Lower lobe of right lung (tissue), 2 donors: ENCODE results near the gene PDE7B. TPM values are rescaled to one million over a fixed set of nuclear protein-coding genes. Genes with fewer than 3 reads are reported as not detected.

ENCODE experiments used
- ATAC-seq, 2 donors: fragments of 200-7000 bp; cut with Tn5 transposase; one replicate each; pipeline ENCODE4 v1.9.1; 2020 to 2022; ENCODE audit warnings: mild to moderate bottlenecking in 2 of 2, moderate library complexity in 2 of 2
- DNase-seq: peaks from one replicate; pipeline ENCODE4 v3.0.0-alpha.2; 2020
- H3K27ac ChIP-seq: fragments of 200-600 bp; one replicate; pipeline ENCODE4 v1.8.0; 2022
- H3K27me3 ChIP-seq: fragments of 200-600 bp; one replicate; pipeline ENCODE4 v1.8.0; 2022; ENCODE audit warnings: low read depth
- H3K36me3 ChIP-seq: fragments of 200-600 bp; one replicate; pipeline ENCODE4 v1.8.0; 2022; ENCODE audit warnings: mild to moderate bottlenecking
- H3K4me1 ChIP-seq: fragments of 200-600 bp; one replicate; pipeline ENCODE4 v1.8.0; 2022
- H3K4me3 ChIP-seq: fragments of 200-600 bp; one replicate; pipeline ENCODE4 v1.8.0; 2022; ENCODE audit warnings: mild to moderate bottlenecking
- H3K9me3 ChIP-seq: fragments of 200-600 bp; one replicate; pipeline ENCODE4 v1.8.0; 2022
- intact Hi-C: fragments of 100-400 bp; cut with DNase I; formaldehyde crosslinking; loops from one replicate; pipeline ENCODE4 v1.11.0; 2022
- total RNA-seq: library from RNA; stranded (reverse); fragmentation: NEBNext Ultra II Directional; extraction: Animal tissue kit (Norgen Biotek cat#: 25700); gene quantifications from one replicate; pipeline ENCODE4 v1.2.1, GENCODE V29; 2021
- TF ChIP-seq, protein P1 (sequence below): fragments of 200-600 bp; IDR thresholded peaks from one replicate; pipeline ENCODE4 v1.8.0; 2022; ENCODE audit warnings: antibody characterized with exemption, mild to moderate bottlenecking
- donor health status: DM: no; HTN: yes; CAD: no; lungs with severe emphysema.

PDE7B gene
- total RNA-seq, 1 donor from 2014 or later: 2.2 TPM

DNA sequence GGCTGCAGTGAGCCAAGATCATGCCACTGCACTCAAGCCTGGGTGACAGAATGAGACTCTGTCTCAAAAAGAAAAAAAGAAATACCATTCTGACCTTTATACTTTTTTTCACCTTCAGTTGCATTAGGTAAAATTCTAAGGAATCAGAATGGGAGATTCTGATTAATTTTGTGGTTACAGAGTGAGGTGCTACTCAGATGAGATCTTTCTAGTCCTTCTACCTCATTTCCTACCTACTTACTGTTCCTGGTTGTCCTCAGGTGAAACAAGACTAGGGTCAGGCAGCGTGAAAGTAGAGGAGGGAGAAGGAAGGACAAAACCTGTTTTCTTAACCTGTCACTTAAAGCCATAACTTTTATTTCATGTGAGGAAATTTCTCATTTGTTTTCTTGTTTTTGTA is 334.9 kb downstream of the PDE7B start:
- Histone ChIP-seq H3K4me1 (peaks cover 7% of the 10 kb centered on the region), H3K27ac (no peak overlapping the region), H3K9me3 (no peaks in the 10 kb centered on the region), H3K36me3 (peaks cover under 1% of the 10 kb centered on the region), H3K4me3 (no peak overlapping the region), H3K27me3 (no peaks in the 10 kb centered on the region)
- no peak for ATAC-seq
- intact Hi-C loops: no loop called here
- TF ChIP-seq, protein P1, sequence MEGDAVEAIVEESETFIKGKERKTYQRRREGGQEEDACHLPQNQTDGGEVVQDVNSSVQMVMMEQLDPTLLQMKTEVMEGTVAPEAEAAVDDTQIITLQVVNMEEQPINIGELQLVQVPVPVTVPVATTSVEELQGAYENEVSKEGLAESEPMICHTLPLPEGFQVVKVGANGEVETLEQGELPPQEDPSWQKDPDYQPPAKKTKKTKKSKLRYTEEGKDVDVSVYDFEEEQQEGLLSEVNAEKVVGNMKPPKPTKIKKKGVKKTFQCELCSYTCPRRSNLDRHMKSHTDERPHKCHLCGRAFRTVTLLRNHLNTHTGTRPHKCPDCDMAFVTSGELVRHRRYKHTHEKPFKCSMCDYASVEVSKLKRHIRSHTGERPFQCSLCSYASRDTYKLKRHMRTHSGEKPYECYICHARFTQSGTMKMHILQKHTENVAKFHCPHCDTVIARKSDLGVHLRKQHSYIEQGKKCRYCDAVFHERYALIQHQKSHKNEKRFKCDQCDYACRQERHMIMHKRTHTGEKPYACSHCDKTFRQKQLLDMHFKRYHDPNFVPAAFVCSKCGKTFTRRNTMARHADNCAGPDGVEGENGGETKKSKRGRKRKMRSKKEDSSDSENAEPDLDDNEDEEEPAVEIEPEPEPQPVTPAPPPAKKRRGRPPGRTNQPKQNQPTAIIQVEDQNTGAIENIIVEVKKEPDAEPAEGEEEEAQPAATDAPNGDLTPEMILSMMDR: no peak
- no peak for DNase-seq

DNA sequence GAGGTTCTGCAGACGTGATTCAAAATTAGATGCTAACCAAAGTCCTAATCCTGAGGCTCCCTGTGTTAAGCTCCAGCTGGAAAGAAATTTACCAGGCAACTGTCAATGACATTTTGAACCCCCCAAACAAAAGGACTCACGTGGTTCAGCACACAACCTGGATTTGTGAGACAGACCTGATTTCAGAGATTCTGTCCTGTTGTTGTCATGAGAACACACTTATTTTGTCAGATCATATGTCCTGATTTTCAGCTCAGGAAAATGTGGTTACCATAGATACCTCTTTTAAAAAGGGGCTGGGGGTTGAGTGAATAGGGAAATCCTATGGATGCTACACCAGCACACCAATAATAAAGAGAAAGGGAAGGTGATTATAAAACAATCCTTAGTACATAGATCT is 337.0 kb downstream of the PDE7B start:
- H3K4me3 ChIP-seq: no peak overlapping the region
- H3K9me3 ChIP-seq: no peaks in the 10 kb centered on the region
- H3K27me3 ChIP-seq: no peaks in the 10 kb centered on the region
- no peaks in the 10 kb centered on the region for H3K4me1 ChIP-seq
- TF ChIP-seq, protein P1: no peak
- intact Hi-C loops: no loop called here
- H3K27ac ChIP-seq: no peak overlapping the region
- no peak for ATAC-seq
- DNase-seq: no peak
- peaks cover 9% of the 10 kb centered on the region for H3K36me3 ChIP-seq

DNA sequence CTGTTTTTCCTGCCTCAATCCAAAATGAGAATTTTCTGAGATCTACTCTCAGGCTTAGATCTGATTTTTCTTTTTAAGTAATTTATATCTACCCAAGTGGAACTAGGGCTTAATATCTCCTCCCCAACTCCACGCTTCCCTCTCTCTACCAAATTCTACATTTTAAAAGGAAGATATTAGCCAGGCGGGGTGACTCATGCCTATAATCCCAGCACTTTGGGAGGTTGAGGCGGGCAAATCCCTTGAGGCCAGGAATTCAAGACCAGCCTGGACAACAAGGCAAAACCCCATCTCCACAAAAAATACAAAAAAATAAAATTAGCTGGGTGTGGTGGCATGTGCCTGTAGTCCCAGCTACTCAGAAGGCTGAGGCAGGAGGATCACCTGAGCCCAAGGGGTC is 337.6 kb downstream of the PDE7B start:
- H3K9me3 ChIP-seq: no peaks in the 10 kb centered on the region
- H3K27ac ChIP-seq: no peak overlapping the region
- H3K36me3 ChIP-seq: peaks cover 9% of the 10 kb centered on the region
- intact Hi-C loops: no loop called here
- DNase-seq: no peak
- no peaks in the 10 kb centered on the region for H3K27me3 ChIP-seq
- no peak overlapping the region for H3K4me3 ChIP-seq
- H3K4me1 ChIP-seq: no peaks in the 10 kb centered on the region
- TF ChIP-seq, protein P1: no peak
- ATAC-seq: no peak

DNA sequence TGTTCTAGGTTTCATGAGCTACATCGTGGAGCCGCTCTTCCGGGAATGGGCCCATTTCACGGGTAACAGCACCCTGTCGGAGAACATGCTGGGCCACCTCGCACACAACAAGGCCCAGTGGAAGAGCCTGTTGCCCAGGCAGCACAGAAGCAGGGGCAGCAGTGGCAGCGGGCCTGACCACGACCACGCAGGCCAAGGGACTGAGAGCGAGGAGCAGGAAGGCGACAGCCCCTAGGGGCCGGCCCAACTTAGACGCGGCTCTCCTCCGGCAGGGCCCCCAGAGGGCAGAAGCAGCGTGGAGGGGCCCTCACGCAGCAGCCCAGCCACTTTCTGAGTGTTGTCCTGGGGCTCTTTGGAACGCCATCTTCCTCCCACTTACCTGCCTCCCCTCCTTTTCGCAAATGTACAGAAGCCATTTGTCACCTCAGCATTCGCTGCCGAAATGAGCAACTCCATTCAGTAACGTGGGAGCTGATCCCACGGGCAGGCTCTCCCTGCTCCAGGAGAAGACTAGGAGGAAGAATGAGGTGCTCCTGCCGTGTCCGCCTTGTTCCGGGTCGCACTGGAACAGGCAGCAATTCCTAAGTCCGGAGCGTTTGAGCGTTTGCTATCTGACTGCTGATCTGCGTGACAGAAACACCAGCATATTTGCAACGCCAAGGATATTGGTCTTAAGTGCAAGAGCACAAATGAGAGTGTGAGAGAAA is 340.3 kb downstream of the PDE7B start:
- DNase-seq (no peak), ATAC-seq (no peak)
- H3K36me3 ChIP-seq: peaks cover 9% of the 10 kb centered on the region
- no peaks in the 10 kb centered on the region for H3K4me1 ChIP-seq
- intact Hi-C loops: no loop called here
- no peaks in the 10 kb centered on the region for H3K27me3 ChIP-seq
- no peaks in the 10 kb centered on the region for H3K9me3 ChIP-seq
- no peak overlapping the region for H3K27ac ChIP-seq
- H3K4me3 ChIP-seq: no peak overlapping the region
- TF ChIP-seq, protein P1: no peak

DNA sequence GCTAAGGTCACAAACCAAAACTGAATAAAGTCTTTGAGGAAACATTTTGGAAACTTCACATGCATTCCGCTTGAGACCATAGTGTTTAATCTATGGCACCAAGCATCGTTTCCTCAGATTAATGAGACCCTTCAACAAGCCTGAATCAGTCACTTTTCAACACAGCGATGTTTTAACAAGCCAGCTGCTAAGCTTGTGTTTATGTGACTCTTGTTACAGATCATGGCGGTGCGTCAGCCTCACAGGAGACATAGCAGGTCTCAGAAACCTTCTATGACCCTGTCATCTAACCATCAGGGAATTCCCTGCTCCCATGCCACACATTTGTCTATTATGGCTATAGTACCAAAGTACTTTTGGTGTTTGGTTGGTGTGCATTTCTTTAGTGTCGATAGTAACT is 341.4 kb downstream of the PDE7B start:
- no peak for ATAC-seq
- H3K27me3 ChIP-seq: no peaks in the 10 kb centered on the region
- DNase-seq: no peak
- H3K9me3 ChIP-seq: no peaks in the 10 kb centered on the region
- intact Hi-C loops: no loop called here
- peaks cover 9% of the 10 kb centered on the region for H3K36me3 ChIP-seq
- no peaks in the 10 kb centered on the region for H3K4me1 ChIP-seq
- TF ChIP-seq, protein P1: no peak
- no peak overlapping the region for H3K27ac ChIP-seq
- no peak overlapping the region for H3K4me3 ChIP-seq
